HG02970 (cell line): ENCODE results near the gene ARF5.
A peak's percentile ranks its signal among the peaks of the same experiment; 100 is the strongest.
"Not testable (repeated sequence)": the region's sequence is repeated elsewhere in the genome, so short reads cannot be mapped to it uniquely, and the experiment has no call there.

Experiments
- ATAC-seq: cut with Tn5 transposase; IDR thresholded peaks from one replicate; pipeline ENCODE4 v1.9.1; 2021; ENCODE audit warnings: mild to moderate bottlenecking, moderate library complexity, moderate number of reproducible peaks; ENCODE audit not compliant: unreplicated experiment, low FRiP score

Gene ARF5

GRCh38 chr7:127588019-127588696, at the start of gene ARF5:
ARF5 (plus strand) TSS chr7:127588411; CDS start chr7:127588499, 88 bp downstream.
- peak; percentile 66 for ATAC-seq

GRCh38 chr7:127539116-127539515, 49.1 kb upstream of the ARF5 start:
- no peak for ATAC-seq

GRCh38 chr7:127540461-127540860, 47.8 kb upstream of the ARF5 start:
- ATAC-seq = not testable (repeated sequence)

GRCh38 chr7:127541548-127541947, 46.7 kb upstream of the ARF5 start:
- no peak for ATAC-seq

- no peak for ATAC-seq
Observed at GRCh38 chr7:127546313-127546712, 41.9 kb upstream of the ARF5 start.

- ATAC-seq = no peak
Observed at GRCh38 chr7:127550247-127550646, 38.0 kb upstream of the ARF5 start.

- no peak for ATAC-seq
Observed at GRCh38 chr7:127551941-127552340, 36.3 kb upstream of the ARF5 start.

GRCh38 chr7:127556404-127556803, 31.8 kb upstream of the ARF5 start:
- no peak for ATAC-seq

- no peak for ATAC-seq
Observed at GRCh38 chr7:127557803-127558202, 30.4 kb upstream of the ARF5 start.

- no peak for ATAC-seq
Observed at GRCh38 chr7:127566242-127566641, 22.0 kb upstream of the ARF5 start.

GRCh38 chr7:127568034-127568433, 20.2 kb upstream of the ARF5 start:
- ATAC-seq = not testable (repeated sequence)

GRCh38 chr7:127571741-127572505, 16.3 kb upstream of the ARF5 start:
- ATAC-seq = no peak

- no peak for ATAC-seq
Observed at GRCh38 chr7:127578036-127578684, 10.1 kb upstream of the ARF5 start.

GRCh38 chr7:127578711-127579275, 9.4 kb upstream of the ARF5 start:
- ATAC-seq = no peak

GRCh38 chr7:127580612-127581011, 7.6 kb upstream of the ARF5 start:
- no peak for ATAC-seq

- ATAC-seq = no peak
Observed at GRCh38 chr7:127581716-127582115, 6.5 kb upstream of the ARF5 start.

GRCh38 chr7:127582361-127582760, 5.8 kb upstream of the ARF5 start:
- ATAC-seq = no peak

GRCh38 chr7:127584648-127585043, 3.6 kb upstream of the ARF5 start:
- no peak for ATAC-seq

GRCh38 chr7:127585044-127585953, 2.9 kb upstream of the ARF5 start, which contains the start of gene GCC1:
GCC1 (minus strand) TSS chr7:127585596; CDS start chr7:127585182, 414 bp downstream.
- ATAC-seq = peak; percentile 79

- no peak for ATAC-seq
Observed at GRCh38 chr7:127586346-127586745, 1.9 kb upstream of the ARF5 start.
